Neuron (in vitro differentiated cells): ENCODE results near the gene NUP93.

Experiments used
- H2AFZ ChIP-seq: one replicate; pipeline ENCODE4 v1.6.1; 2013; ENCODE audit warnings: low read depth, mild to moderate bottlenecking, inconsistent platforms, low read length, moderate library complexity
- H3K27me3 ChIP-seq: one replicate; pipeline ENCODE4 v1.6.1; 2013; ENCODE audit warnings: low read length; ENCODE audit not compliant: insufficient read depth
- H3K36me3 ChIP-seq: one replicate; pipeline ENCODE4 v1.6.1; 2013; ENCODE audit warnings: low read length; ENCODE audit not compliant: insufficient read depth
- H3K4me1 ChIP-seq: one replicate; pipeline ENCODE4 v1.6.1; 2013; ENCODE audit warnings: low read length; ENCODE audit not compliant: insufficient read depth
- H3K4me3 ChIP-seq: 2 replicates; pipeline ENCODE4 v1.5.1; 2013; ENCODE audit warnings: mild to moderate bottlenecking, low read length, moderate library complexity
- H3K9me3 ChIP-seq: one replicate; pipeline ENCODE4 v1.6.1; 2013; ENCODE audit warnings: low read length

Gene NUP93

GRCh38 chr16:56824804-56825203 lies 94.9 kb downstream of the NUP93 start:
- H3K4me3 ChIP-seq, result no peak overlapping the region
- H3K4me1 ChIP-seq, result peaks cover 25% of the 10 kb centered on the region
- peaks cover 19% of the 10 kb centered on the region for H3K36me3 ChIP-seq
- no peaks in the 10 kb centered on the region for H3K27me3 ChIP-seq
- H2AFZ ChIP-seq, result no peak overlapping the region
- H3K9me3 ChIP-seq, result no peaks in the 10 kb centered on the region

- peaks cover 25% of the 10 kb centered on the region for H3K4me1 ChIP-seq
- no peaks in the 10 kb centered on the region for H3K27me3 ChIP-seq
- H2AFZ ChIP-seq, result no peak overlapping the region
- no peak overlapping the region for H3K4me3 ChIP-seq
- H3K9me3 ChIP-seq, result no peaks in the 10 kb centered on the region
- H3K36me3 ChIP-seq, result peaks cover 22% of the 10 kb centered on the region
These were observed 95.9 kb downstream of the NUP93 start for GRCh38 chr16:56825826-56826225.

GRCh38 chr16:56828647-56829046 lies 98.7 kb downstream of the NUP93 start:
- H3K36me3 ChIP-seq, result peaks cover 43% of the 10 kb centered on the region
- peaks cover 16% of the 10 kb centered on the region for H3K4me1 ChIP-seq
- H2AFZ ChIP-seq, result no peak overlapping the region
- H3K27me3 ChIP-seq, result no peaks in the 10 kb centered on the region
- no peak overlapping the region for H3K4me3 ChIP-seq
- no peaks in the 10 kb centered on the region for H3K9me3 ChIP-seq

- H2AFZ ChIP-seq, result no peak overlapping the region
- no peaks in the 10 kb centered on the region for H3K9me3 ChIP-seq
- H3K36me3 ChIP-seq, result peaks cover 55% of the 10 kb centered on the region
- H3K4me1 ChIP-seq, result peaks cover 9% of the 10 kb centered on the region
- H3K4me3 ChIP-seq, result no peak overlapping the region
- H3K27me3 ChIP-seq, result no peaks in the 10 kb centered on the region
These were observed 100.7 kb downstream of the NUP93 start for GRCh38 chr16:56830669-56831068.

- Histone ChIP-seq H3K9me3 (no peaks in the 10 kb centered on the region), H3K36me3 (peaks cover 60% of the 10 kb centered on the region)
These were observed 102.8 kb downstream of the NUP93 start for GRCh38 chr16:56832768-56833167.

GRCh38 chr16:56833243-56833970 lies 103.5 kb downstream of the NUP93 start:
- Histone ChIP-seq H3K36me3 (peaks cover 66% of the 10 kb centered on the region), H3K4me3 (no peak overlapping the region), H2AFZ (no peak overlapping the region), H3K27me3 (no peaks in the 10 kb centered on the region), H3K9me3 (no peaks in the 10 kb centered on the region), H3K4me1 (peaks cover 9% of the 10 kb centered on the region)

More at GRCh38 chr16:56832768-56833167, 102.8 kb downstream of the NUP93 start:
- Histone ChIP-seq H3K4me1 (peaks cover 9% of the 10 kb centered on the region), H3K27me3 (no peaks in the 10 kb centered on the region), H2AFZ (no peak overlapping the region), H3K4me3 (no peak overlapping the region)

- Histone ChIP-seq H3K9me3 (no peaks in the 10 kb centered on the region), H2AFZ (no peak overlapping the region), H3K4me3 (no peak overlapping the region), H3K36me3 (peaks cover 66% of the 10 kb centered on the region), H3K4me1 (peaks cover 9% of the 10 kb centered on the region), H3K27me3 (no peaks in the 10 kb centered on the region)
These were observed 105.4 kb downstream of the NUP93 start for GRCh38 chr16:56835320-56835719.

- no peaks in the 10 kb centered on the region for H3K27me3 ChIP-seq
- no peak overlapping the region for H3K4me3 ChIP-seq
- H3K9me3 ChIP-seq, result no peaks in the 10 kb centered on the region
- H2AFZ ChIP-seq, result no peak overlapping the region
- H3K4me1 ChIP-seq, result peaks cover 9% of the 10 kb centered on the region
- H3K36me3 ChIP-seq, result peaks cover 67% of the 10 kb centered on the region
These were observed 106.7 kb downstream of the NUP93 start for GRCh38 chr16:56836410-56837230.

GRCh38 chr16:56838622-56839337 lies 108.9 kb downstream of the NUP93 start:
- H3K36me3 ChIP-seq, result peaks cover 68% of the 10 kb centered on the region

GRCh38 chr16:56841233-56841632 lies 111.3 kb downstream of the NUP93 start:
- H3K36me3 ChIP-seq, result peaks cover 75% of the 10 kb centered on the region
- no peak overlapping the region for H3K4me3 ChIP-seq
- H3K9me3 ChIP-seq, result no peaks in the 10 kb centered on the region
- H3K27me3 ChIP-seq, result no peaks in the 10 kb centered on the region
- no peaks in the 10 kb centered on the region for H3K4me1 ChIP-seq
- no peak overlapping the region for H2AFZ ChIP-seq

More at GRCh38 chr16:56838622-56839337, 108.9 kb downstream of the NUP93 start:
- peaks cover 9% of the 10 kb centered on the region for H3K4me1 ChIP-seq
- H3K9me3 ChIP-seq, result no peaks in the 10 kb centered on the region
- no peak overlapping the region for H3K4me3 ChIP-seq
- no peaks in the 10 kb centered on the region for H3K27me3 ChIP-seq
- H2AFZ ChIP-seq, result no peak overlapping the region

GRCh38 chr16:56841659-56842058 lies 111.7 kb downstream of the NUP93 start:
- H3K36me3 ChIP-seq, result peaks cover 70% of the 10 kb centered on the region
- H3K27me3 ChIP-seq, result no peaks in the 10 kb centered on the region
- no peaks in the 10 kb centered on the region for H3K4me1 ChIP-seq
- H3K4me3 ChIP-seq, result no peak overlapping the region
- no peak overlapping the region for H2AFZ ChIP-seq
- H3K9me3 ChIP-seq, result no peaks in the 10 kb centered on the region

- peaks cover 68% of the 10 kb centered on the region for H3K36me3 ChIP-seq
- no peak overlapping the region for H3K4me3 ChIP-seq
- no peaks in the 10 kb centered on the region for H3K27me3 ChIP-seq
These were observed 112.2 kb downstream of the NUP93 start for GRCh38 chr16:56842133-56842532.

GRCh38 chr16:56844056-56844455 lies 114.1 kb downstream of the NUP93 start:
- no peaks in the 10 kb centered on the region for H3K27me3 ChIP-seq
- no peak overlapping the region for H2AFZ ChIP-seq
- H3K36me3 ChIP-seq, result peaks cover 51% of the 10 kb centered on the region
- no peak overlapping the region for H3K4me3 ChIP-seq
- no peaks in the 10 kb centered on the region for H3K9me3 ChIP-seq
- peaks cover 10% of the 10 kb centered on the region for H3K4me1 ChIP-seq

More at GRCh38 chr16:56842133-56842532, 112.2 kb downstream of the NUP93 start:
- H3K9me3 ChIP-seq, result no peaks in the 10 kb centered on the region
- no peak overlapping the region for H2AFZ ChIP-seq
- H3K4me1 ChIP-seq, result no peaks in the 10 kb centered on the region
